ENCODE results near the gene MADD. TPM values are rescaled to one million over a fixed set of nuclear protein-coding genes. Genes with fewer than 3 reads are reported as not detected.

The MADD gene
- total RNA-seq, 4 donors from 2014 or later, result 43.2 to 65.5 (median 51.5) TPM

GRCh38 chr11:47272706-47273105, 2.8 kb downstream of the MADD start:
- TF ChIP-seq, protein P1, sequence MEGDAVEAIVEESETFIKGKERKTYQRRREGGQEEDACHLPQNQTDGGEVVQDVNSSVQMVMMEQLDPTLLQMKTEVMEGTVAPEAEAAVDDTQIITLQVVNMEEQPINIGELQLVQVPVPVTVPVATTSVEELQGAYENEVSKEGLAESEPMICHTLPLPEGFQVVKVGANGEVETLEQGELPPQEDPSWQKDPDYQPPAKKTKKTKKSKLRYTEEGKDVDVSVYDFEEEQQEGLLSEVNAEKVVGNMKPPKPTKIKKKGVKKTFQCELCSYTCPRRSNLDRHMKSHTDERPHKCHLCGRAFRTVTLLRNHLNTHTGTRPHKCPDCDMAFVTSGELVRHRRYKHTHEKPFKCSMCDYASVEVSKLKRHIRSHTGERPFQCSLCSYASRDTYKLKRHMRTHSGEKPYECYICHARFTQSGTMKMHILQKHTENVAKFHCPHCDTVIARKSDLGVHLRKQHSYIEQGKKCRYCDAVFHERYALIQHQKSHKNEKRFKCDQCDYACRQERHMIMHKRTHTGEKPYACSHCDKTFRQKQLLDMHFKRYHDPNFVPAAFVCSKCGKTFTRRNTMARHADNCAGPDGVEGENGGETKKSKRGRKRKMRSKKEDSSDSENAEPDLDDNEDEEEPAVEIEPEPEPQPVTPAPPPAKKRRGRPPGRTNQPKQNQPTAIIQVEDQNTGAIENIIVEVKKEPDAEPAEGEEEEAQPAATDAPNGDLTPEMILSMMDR (IDR thresholded peaks at IDR 0.05), result no peak
- TF ChIP-seq POLR2A (IDR thresholded peaks at IDR 0.05), result no peak
- 0% methylated on average over 1 of the region's 1 CpG for WGBS, 2 donors
- intact Hi-C loops (cut with DNase I; ENCODE audit: low total_unique reads), result no loop called here
- no peak for DNase-seq (ENCODE audit: low spot score in 2 of 2)
- H3K4me3 ChIP-seq (ENCODE audit: low read depth, poor library complexity, severe bottlenecking), result no peak overlapping the region

DNA sequence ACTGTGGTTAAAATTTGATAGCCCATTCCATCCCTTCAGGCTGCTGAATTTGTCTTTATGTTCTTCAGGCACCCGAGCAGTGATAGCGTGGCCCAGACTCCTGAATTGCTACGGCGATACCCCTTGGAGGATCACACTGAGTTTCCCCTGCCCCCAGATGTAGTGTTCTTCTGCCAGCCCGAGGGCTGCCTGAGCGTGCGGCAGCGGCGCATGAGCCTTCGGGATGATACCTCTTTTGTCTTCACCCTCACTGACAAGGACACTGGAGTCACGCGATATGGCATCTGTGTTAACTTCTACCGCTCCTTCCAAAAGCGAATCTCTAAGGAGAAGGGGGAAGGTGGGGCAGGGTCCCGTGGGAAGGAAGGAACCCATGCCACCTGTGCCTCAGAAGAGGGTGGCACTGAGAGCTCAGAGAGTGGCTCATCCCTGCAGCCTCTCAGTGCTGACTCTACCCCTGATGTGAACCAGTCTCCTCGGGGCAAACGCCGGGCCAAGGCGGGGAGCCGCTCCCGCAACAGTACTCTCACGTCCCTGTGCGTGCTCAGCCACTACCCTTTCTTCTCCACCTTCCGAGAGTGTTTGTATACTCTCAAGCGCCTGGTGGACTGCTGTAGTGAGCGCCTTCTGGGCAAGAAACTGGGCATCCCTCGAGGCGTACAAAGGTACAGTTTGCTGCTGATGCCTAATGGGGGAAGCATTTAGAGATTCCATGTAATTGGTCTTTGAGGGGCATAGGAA, 4.7 kb downstream of the MADD start:
- no peak for TF ChIP-seq POLR2A (IDR thresholded peaks at IDR 0.05)
- TF ChIP-seq, protein P1 (IDR thresholded peaks at IDR 0.05), result no peak
- DNase-seq (ENCODE audit: low spot score in 2 of 2), result no peak
- intact Hi-C loops (cut with DNase I; ENCODE audit: low total_unique reads), result no loop called here
- 92 to 95% methylated on average over 28 of the region's 28 CpGs for WGBS, 2 donors
- no peak overlapping the region for H3K4me3 ChIP-seq (ENCODE audit: low read depth, poor library complexity, severe bottlenecking)

DNA sequence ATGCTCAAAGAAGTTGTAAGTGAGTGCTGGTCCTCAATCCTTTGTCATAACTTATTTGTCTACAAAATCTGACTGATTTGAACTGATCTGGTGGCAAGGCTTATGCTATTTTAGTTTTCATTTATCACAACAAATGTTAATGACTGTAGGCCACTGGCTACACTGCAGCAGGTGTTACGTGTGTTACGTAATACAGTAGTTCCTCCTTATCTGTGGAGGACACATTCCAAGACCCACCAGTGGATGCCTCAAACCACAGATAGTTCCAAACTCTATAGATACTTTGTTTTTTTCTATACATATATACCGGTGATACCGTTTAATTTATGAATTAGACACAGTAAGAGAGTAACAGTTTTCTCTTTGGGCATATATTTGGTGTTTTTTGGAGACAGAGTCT, 7.0 kb downstream of the MADD start:
- no peak overlapping the region for H3K4me3 ChIP-seq (ENCODE audit: low read depth, poor library complexity, severe bottlenecking)
- TF ChIP-seq, protein P1 (IDR thresholded peaks at IDR 0.05), result no peak
- TF ChIP-seq POLR2A (IDR thresholded peaks at IDR 0.05), result no peak
- DNase-seq (ENCODE audit: low spot score in 2 of 2), result no peak
- 93% methylated on average over 4 of the region's 4 CpGs for WGBS, 2 donors
- intact Hi-C loops (cut with DNase I; ENCODE audit: low total_unique reads), result no loop called here

DNA sequence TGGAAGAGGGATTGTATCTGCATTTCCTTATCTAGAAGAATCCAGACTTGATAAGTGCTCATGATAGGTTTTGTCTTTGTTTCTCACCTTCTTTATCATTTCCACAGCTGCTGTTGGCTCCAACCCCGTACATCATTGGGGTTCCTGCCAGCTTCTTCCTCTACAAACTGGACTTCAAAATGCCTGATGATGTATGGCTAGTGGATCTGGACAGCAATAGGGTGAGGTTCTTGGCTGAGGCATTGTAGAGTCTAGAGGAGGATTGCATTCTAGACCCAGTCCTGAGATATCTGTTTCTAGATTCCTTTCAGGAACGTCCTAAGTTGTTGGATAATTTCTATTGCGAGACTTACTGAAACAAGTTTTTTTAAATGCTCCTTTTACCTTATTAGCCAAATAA, 8.1 kb downstream of the MADD start:
- H3K4me3 ChIP-seq (ENCODE audit: low read depth, poor library complexity, severe bottlenecking), result no peak overlapping the region
- intact Hi-C loops (cut with DNase I; ENCODE audit: low total_unique reads), result no loop called here
- no peak for DNase-seq (ENCODE audit: low spot score in 2 of 2)
- TF ChIP-seq, protein P1 (IDR thresholded peaks at IDR 0.05), result no peak
- no peak for TF ChIP-seq POLR2A (IDR thresholded peaks at IDR 0.05)
- 75 to 84% methylated on average over 3 of the region's 3 CpGs for WGBS, 2 donors

DNA sequence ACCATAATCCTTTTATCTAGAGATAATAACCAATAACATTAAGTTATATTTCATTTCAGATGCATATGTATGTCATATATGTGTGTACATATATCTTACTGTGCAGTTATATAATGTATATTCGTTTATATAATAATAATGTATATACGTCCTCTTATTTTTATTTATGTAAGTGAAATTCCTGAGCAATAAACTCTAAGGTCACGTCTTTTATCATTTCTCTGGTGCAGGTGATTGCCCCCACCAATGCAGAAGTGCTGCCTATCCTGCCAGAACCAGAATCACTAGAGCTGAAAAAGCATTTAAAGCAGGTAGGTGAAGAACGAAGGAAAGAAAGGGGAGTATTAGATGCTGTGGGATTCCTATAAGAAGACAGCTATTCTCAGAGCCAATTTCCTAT, 8.8 kb downstream of the MADD start:
- no peak for TF ChIP-seq POLR2A (IDR thresholded peaks at IDR 0.05)
- TF ChIP-seq, protein P1 (IDR thresholded peaks at IDR 0.05), result no peak
- no peak for DNase-seq (ENCODE audit: low spot score in 2 of 2)
- WGBS, 2 donors, result 91 to 94% methylated on average over 4 of the region's 4 CpGs

DNA sequence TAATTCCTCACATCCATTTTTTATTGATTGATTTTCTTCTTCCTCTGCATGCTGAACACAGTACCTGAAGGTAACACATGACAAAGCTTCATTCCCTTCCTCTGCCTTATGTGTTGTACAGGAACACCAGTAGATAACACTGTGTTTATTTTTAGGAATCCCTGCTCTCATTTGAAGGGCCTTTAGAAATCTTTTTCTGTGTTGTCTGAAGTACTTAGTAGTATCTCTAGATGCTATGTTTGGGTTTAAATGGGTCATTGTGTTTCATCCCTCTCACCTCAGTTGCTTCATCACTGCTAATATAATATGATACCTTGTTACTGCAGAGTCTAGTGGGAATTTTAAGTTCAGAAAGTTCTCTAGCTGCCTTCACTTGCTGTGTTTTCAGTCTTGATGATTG, 10.2 kb downstream of the MADD start:
- H3K4me3 ChIP-seq (ENCODE audit: low read depth, poor library complexity, severe bottlenecking), result no peak overlapping the region
- no peak for TF ChIP-seq POLR2A (IDR thresholded peaks at IDR 0.05)
- TF ChIP-seq, protein P1 (IDR thresholded peaks at IDR 0.05), result no peak
- intact Hi-C loops (cut with DNase I; ENCODE audit: low total_unique reads), result no loop called here
- DNase-seq (ENCODE audit: low spot score in 2 of 2), result no peak

More for the DNA sequence above, 8.8 kb downstream of the MADD start:
- no peak overlapping the region for H3K4me3 ChIP-seq (ENCODE audit: low read depth, poor library complexity, severe bottlenecking)
- intact Hi-C loops (cut with DNase I; ENCODE audit: low total_unique reads), result no loop called here

All from lower leg skin (tissue), 4 donors.